Stimulated activated CD8-positive, alpha-beta memory T cell treated with anti-CD3 and anti-CD28 coated beads, Interleukin-15, amount 100 ng/mL, for 4 hours (primary cell): ENCODE measurements around the gene MIB2.
A peak's percentile ranks its signal among the peaks of the same experiment; 100 is the strongest.
"Not testable (repeated sequence)": the region's sequence is repeated elsewhere in the genome, so short reads cannot be mapped to it uniquely, and the experiment has no call there.

Source experiments
- DNase-seq, 2 donors: peaks; one replicate each; pipeline ENCODE4 v3.0.0-alpha.2; 2020; ENCODE audit warnings: low read depth in 2 of 2

Gene MIB2

DNA sequence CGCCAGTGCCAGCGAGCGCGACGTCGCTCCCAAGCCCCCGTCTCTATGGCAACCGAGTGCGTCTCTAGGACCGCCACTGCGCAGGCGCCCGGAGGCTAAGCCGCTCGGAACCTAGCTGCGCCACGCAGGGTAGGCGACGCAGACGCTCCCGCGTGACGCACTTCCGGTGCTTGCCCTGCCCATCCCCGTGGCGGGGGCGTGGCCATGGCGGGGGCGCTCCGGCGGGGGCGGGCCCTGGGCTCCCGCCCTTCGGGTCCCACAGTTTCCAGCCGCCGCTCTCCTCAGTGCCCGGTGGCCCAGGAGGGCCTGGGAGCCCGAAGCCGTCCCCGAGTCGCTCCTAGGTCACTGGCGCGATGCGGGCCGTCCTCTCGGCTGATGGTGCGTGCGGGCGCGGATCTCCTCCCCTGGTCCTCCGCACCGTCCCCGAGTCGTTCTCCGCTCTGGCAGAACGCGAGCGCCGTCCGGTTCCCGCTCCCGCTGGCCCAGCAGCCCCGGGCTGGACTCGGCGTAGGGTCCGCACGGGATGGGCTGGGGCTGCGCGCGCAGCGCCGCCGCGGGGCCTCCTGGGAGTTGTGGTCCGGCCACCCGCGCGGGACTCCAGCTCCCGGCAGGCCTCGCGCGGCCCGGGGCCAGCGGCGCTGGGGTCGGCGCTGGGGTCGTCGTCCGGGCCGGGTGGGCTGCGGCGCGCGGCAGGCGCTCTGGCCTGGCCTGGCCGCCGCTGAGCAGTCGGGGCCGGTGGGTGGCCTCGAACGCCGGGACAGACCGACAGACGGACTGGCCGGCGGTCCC, at the start of gene MIB2:
Gene MIB2 (plus strand): TSS at position 245 of the 789 bp plus-strand sequence. CDS start 7,953 bp downstream, outside the sequence.
- DNase-seq: peak; percentile 93 to 96

DNA sequence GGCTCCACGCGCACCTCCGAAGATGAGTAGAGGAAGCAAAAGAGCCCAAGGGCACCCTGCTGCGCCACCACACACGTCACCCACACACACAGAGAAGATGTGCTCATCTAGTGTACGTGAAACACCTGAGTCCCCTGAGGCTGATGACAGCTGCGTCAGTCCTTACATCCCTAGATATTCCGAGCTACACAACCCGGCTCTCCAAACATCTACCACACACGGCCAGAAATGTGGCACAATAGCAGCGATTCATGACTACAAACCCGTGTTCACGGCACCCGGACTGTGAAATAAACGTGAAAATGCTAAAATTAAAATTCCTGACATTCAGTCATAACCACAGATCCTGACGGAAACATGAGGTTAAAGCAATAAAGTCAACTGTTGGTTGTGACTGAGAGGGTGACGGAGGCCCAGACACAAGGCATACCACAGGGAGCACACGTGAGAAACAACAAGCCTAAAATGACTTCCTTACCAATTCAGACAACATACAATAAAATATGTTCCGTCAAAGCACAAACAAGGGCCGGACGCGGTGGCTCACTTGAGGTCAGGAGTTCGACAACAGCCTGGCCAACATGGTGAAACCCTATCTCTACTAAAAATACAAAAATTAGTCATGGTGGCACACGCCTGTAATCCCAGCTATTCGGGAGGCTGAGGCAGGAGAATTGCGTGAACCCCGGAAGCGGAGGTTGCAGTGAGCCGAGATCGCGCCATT, 48.0 kb upstream of the MIB2 start:
- no peak for DNase-seq

DNA sequence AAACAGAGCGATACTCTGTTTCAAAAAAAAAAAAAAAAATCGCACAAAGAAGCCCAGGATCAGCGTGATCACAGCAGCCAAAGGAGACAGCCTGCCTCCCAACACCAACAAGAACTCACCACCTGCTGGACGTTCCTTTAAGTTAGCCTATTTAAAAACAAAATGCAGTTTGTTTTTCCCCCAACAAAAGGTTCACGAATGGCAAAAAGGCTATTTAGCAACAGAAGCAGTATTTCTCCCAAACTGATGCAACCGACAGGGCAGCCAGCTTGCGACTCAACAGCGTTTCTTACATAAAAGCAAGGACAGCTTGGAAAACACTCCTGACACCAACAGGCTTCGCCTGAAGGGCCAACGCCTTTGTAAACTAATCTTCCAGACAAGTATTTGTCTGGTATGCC, 47.4 kb upstream of the MIB2 start:
- DNase-seq: no peak

DNA sequence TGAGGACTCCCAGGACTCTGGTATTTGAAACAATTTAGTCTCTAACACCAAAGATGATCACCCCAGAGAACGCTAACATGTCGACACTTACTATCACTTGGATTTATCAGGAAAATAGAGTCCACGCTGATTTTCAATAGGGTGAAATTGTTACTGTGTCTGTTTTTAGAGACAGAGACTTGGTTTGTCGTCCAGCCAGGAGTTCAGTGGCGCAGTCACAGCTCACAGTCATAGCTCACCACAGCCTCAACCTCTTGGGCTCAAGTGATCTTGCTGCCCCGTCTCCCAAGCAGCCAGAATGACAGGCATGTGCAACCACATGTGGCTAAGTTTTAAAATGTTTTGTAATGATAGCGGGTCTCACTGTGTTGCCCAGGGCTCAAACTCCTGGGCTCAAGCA, 46.0 kb upstream of the MIB2 start:
- no peak for DNase-seq

DNA sequence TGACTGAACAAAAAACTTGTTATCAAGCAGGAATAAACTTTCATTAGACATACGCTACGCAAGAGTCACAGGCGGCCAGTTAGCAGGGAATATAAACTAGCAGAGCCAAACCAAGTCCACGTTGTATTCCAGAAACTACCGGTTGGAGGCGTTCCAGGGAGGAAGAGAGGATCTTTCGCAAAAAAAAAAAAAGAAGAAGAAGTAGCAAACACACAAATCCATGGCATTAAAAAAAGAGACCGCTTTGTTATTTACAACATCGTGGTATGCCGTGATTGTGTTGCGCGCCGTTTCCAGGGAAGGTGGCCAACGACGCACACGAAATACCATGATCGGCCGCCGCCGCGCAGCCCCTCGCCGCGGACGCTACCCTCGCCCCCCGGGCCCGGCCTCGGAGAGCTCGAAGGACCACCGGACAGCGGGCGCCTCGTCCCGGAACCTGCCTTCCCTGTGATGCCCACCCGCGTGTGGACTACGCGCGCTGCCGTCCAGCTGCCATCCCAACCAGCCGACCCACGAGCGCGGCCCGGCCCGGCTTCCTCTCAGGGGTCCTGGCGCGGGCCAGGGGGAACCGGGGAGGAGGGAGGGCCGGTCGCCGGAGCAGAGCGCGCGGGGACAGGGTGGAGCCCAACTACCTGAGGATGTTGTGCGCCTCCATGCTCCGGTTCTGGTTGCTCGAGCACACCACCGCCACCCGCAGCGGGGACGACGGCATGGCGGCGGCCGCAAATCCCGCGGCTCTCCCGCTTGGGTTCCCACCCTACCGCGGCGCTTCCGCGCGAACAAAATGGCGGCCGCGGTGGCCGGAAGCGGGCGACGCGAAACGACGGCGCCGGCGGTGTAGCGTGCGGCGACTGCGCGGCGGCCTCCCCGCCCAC, 41.2 kb upstream of the MIB2 start:
- DNase-seq: peak in 1 of 2 donors; percentile 27

DNA sequence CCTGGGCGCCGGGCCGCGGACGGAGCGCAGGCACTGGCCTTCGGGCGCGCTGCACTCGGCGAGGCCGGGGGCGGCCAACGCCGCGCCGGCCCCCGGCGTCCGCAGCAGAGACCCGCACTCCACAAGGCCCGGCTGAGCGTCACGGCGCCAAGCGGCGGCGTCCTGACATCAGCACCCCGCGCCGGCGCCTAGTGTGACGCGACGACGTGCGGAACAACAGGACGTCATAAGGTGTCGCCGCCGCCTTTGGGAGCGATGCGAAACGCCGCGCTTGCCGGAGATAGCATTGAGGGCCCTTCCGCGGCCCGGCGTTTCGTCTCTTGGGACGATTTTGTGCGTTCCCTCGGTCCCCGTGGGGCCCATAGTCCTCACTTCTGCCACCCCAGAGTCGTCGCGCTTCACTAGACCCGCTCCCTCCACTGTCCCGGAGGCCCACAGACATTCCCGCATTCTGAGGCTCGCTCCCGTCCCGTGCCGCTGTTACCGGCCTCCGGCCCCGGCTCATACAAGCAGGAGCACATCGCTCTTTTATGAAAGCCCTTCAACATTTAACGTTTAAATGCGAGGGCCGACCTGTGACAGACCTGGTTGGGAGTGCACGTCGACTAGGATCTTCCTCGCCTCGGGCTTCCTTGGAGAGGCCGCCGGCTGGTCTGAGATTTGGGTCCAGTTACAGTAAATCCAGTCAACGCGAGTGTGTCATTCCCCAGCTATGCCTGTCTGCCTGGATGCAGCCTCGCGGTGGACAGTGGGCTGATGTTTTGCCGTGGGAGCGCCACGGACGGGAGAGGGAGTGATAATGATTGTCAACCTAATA, 40.4 kb upstream of the MIB2 start, which contains the start of gene SSU72:
Gene SSU72 (minus strand): TSS at position 143 of the 817 bp plus-strand sequence. CDS start 306 bp downstream, outside the sequence.
- peak; percentile 84 to 86 for DNase-seq

DNA sequence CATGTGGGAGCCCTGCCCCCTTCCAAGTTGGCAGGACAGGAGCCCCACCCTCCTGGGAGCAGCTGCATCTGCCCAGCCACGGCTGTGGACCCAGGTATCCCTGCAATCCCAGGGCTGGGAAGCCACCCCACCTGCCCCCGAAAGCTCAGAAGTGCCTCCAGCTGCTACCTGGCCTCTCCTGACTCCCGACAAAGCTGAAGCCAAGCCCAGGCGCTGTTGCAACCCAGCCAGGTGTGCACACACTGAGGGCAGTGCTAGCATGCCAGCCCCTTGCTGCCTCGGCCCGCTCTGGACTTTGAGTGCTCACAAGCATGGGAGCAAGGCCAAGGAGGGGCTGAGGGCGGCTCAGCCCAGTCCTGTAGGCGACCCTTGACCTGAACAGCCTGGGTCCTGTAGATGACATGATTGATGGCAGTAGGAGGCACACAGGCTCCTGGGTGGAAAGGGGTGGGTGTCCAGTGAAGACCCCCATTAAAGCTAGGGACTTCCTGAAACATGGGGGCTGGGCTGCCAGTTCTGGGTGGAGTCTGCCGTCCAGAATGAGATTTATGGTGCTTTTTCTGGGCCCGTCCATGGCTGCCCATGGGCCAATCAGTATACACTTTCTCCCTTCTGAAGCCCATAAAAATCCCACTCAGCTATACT, 37.8 kb upstream of the MIB2 start:
- DNase-seq: no peak

DNA sequence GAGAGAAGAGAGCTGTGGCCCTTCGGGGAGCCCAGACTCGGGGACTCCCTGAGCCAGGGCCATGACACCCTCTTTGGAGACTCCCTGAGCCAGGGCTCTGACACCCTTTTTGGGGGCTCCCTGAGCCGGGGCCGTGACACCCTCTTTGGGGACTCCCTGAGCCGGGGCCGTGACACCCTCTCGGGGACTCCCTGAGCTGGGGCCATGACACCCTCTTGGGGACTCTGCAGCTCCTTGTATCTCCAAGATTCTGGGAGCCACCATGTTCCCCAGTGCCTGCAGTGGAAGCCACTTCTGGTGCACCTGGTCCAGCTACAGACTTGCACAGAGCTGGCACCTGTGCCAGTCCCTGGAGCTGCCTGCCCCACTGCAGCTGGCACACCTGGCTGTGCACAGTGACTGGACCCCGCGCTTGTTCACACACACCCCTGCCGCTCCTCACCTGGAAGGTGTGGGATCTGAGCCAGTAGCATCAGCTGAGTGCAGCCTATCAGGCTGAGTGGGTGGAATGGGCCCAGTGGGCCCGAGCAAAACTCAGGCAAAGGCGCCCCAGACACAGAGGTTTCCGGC, 36.8 kb upstream of the MIB2 start:
- DNase-seq: no peak

DNA sequence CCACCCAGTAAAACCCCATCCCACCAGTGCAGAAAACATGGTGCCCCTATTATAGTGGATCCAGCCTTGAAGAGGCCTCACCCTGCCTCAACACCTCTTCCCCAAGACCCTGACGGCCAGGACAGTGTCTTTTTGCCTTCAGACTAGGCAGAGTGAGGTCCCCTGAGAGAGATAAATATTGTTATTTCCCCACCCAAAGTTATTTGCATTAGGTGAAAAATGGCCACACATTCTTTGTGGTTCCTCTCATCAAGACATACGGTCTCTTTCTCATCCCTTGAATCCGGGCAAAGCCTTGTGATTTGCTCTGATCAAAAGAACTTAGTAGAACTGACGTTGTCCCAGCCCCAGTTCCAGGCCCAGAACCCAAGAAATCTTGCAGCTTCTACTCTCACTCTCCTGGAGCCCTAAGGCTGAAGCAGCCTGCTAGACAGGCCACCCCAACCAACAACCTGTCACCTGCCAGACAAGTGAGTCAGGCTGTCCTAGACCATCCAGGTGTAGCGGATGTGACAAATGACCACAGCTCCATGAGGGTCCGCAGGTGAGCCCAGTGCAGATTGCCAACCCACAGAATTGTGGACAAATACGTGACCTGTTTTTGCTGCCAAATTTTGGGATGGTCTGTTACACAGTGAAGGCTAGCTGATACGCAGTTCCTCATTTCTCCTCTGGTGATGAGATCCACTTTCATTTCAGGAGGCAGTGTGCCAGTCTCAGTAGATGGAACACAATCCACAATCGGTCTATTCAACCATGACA, 32.5 kb upstream of the MIB2 start:
- no peak for DNase-seq

DNA sequence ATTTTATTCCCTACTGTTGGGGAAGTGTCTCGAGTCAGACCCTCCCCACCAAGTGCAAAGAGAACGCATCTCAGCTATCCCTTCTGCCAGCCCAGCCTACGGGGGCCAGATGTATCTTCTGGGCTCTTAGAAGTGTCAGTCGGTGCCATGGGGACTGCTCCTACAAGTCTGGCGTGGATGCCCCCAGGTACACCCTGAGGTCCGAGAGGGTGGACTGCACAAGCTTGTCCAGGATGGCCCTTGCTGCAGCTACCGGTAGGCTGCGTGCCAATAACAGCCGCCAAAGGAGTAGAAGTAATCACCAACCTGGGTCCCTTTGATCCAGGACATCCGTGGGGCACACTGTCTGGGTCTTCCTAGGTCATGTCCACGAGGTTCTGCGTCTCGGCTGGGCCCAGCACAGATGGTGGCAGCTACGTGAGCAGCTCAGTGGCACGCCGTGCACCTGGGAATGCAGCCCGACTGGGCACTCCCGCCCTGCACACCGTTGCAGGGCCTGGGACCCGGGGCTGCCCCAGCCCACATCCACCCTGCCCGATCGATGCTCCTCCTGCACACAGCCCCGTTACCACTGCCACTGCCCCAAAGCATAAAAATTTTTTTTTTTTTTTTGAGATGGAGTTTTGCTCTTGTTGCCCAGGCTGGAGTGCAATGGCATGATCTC, 31.8 kb upstream of the MIB2 start:
- DNase-seq: no peak

DNA sequence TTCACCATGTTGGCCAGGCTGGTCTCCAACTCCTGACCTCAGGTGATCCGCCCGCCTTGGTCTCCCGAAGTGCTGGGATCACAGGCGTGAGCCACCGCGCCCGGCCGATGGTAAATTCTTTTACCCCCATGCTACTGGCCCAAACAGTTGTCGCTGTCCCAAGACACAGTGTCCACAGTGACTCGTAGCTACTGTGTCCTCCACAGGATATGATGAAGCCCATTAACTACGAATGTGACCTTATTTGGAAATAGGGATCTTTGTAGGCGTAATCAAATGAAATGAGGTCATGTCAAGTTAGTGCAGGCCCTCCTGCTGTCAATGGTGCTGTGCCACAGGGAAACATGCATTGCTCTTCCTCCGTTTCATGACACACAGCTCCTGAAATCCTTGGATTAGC, 23.8 kb upstream of the MIB2 start:
- no peak for DNase-seq

DNA sequence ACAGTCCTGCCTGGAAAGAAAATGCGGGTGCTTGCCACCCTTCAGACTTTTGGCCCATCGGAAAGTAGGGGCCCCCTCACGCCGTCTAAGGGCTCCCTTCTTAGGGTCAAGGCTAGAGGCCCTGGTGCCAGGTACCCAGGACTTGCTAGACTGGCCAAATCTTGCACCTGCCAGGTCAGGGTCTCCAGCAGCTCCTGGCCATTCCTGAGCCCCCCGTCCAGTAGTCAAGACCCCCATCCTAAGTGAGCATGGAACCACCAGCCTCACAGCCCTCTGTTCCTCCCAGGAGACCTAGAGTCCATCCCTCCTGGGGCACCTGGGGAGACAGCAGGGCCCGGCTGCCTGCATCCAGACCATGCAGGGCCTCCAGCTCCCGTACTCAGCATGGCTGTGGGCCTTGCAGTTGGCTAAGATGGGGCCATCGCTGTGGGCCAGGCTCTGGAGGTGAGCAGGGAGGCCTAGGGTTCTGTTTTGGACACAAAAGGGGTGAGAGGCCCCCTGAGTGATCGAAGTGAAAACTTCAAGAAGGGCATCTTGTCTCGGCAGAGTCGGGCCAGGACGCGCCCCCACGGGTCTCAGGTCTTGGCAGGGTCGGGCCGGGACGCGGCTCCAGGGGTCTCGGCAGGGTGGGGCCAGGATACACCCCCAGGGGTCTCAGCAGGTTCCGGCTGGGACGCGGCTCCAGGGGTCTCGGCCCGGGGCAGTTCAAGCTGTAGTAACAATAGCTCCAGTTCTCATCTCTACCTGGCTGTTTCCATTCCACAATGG, 21.3 kb upstream of the MIB2 start:
- DNase-seq: no peak

DNA sequence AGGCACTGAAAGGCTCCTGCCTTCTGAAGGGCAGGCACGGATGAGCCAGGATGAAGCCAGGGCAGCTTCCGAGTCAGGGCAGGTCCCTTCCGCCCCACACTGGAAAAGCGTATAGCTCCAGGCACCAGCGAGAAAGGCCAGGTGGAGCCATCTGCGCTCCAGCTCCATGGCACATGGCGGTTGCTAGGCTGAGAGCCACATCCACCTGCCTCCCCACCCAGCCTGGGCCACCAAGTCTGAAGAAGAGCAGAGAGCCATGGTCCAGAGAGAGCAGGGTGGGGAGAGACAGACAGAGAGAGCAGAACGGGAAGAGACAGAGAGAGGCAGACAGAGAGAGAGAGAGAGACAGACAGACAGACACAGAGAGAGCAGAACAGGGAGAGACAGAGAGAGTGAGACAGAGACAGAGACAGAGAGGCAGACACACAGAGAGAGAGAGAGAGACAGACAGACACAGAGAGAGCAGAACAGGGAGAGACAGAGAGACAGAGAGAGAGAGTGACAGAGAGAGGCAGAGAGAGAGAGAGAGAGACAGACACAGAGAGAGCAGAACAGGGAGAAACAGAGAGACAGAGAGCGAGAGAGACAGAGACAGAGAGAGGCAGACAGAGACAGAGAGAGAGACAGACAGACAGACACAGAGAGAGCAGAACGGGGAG, 20.6 kb upstream of the MIB2 start:
- no peak for DNase-seq

DNA sequence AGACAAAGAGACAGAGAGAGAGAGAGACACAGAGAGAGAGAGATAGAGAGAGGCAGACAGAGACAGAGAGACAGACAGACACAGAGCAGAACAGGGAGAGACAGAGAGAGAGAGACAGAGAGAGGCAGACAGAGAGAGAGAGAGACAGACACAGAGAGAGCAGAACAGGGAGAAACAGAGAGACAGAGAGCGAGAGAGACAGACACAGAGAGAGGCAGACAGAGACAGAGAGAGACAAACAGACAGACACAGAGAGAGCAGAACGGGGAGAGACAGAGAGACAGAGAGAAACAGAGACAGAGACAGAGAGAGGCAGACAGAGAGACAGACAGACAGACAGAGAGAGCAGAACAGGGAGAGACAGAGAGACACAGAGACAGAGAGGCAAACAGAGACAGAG, 20.0 kb upstream of the MIB2 start:
- DNase-seq: not testable (repeated sequence)

DNA sequence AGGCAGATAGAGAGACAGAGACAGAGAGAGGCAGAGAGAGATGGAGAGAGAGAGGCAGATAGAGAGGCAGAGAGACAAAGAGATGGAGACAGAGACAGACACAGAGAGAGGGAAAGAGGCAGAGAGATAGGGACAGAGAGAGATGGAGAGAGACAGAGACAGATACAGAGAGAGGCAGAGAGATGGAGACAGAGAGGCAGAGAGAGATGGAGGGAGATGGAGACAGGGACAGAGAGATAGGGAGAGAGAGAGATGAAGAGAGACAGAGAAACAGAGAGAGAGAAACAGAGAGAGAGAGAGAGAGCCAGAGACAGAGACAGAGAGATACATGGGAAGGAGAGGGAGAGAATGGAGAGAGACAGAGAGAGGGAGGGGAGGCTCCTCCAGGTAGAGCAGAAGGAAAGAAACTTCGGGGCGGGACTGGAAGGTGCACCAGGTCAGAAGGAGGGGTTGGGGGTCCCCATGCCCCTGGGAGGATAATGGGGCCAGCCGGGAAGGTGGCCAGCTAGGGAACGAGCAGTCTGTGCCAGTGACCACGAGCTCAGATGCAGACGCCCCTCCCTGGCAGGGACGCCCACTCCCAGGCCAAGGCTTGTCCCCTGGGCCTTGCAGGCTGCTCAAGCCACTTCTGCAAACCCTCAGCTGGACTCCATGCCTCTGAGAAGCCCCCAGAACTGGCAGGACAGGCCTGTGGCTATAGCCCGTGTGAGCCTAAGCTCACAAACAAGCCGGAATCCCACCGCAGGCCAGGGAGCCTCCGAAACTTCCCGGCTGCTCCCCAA, 18.6 kb upstream of the MIB2 start:
- DNase-seq: no peak

DNA sequence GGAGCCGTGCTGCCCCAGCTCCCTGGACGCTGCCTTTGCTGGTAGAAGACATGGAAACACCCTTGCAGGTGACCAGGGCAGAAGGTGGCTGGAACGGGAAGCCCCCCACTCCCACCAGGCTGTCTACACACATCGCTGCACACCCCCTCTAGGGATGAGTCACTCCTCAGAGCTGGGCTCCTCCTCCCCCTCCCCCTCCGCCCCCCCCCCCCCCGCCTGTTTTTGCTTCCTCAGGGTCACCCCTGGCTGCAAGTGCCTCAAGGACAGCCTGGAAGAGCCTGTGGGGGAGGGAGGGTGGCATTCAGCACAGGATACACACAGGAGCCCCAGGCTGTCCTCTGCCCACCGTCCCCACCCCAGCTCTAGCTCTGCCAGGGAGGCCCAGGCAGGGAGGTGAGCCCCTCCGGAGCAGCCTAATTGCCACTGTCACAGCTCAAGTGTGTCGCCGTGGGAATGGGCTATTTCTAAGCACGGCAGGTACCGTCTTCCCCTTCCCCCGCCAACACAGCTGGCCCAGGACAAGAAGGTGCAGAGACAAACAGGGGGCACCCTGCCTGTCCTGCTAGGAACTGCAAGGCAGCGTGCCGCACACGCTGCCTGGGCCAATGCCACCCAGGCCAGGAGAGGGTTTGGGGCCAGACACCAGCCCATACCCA, 17.9 kb upstream of the MIB2 start:
- DNase-seq: no peak
